NCI-H2227 treated with DMSO at 0.1 percent for 48 hours (cell line): ENCODE data around the gene WNT1.

Experiments
- DNase-seq: peaks from one replicate; lab custom pipeline; 2025; lab: John Stamatoyannopoulos, UW

Gene WNT1

GRCh38 chr12:48980953-48981756 lies 3.0 kb downstream of the WNT1 start:
- DNase-seq = no peak

DNA sequence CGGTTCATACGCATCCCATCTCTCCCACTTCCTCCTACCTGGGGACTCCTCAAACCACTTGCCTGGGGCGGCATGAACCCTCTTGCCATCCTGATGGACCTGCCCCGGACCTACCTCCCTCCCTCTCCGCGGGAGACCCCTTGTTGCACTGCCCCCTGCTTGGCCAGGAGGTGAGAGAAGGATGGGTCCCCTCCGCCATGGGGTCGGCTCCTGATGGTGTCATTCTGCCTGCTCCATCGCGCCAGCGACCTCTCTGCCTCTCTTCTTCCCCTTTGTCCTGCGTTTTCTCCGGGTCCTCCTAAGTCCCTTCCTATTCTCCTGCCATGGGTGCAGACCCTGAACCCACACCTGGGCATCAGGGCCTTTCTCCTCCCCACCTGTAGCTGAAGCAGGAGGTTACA lies 3.6 kb downstream of the WNT1 start:
- DNase-seq = no peak

DNA sequence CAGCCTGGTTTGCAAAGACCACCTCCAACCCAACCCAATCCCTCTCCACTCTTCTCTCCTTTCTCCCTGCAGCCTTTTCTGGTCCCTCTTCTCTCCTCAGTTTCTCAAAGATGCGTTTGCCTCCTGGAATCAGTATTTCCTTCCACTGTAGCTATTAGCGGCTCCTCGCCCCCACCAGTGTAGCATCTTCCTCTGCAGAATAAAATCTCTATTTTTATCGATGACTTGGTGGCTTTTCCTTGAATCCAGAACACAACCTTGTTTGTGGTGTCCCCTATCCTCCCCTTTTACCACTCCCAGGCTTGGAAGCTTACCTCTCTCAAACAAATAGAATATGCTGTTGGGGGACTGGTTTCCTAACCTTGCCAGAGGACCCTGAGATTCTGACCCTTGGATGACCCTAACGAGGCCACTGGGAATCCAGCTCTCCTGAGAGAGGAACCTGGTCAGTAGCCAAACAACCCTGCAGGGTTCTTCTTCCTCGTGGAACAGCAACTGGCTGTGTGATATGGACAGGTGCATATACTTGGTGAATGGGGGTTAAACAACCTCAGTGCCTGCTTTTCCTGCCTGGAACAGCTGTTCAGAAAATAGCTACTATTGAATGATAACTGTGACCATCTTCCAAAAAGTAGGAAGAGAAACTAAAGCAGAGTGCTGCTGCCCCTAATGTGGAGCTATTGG lies 4.4 kb downstream of the WNT1 start:
- DNase-seq = no peak

DNA sequence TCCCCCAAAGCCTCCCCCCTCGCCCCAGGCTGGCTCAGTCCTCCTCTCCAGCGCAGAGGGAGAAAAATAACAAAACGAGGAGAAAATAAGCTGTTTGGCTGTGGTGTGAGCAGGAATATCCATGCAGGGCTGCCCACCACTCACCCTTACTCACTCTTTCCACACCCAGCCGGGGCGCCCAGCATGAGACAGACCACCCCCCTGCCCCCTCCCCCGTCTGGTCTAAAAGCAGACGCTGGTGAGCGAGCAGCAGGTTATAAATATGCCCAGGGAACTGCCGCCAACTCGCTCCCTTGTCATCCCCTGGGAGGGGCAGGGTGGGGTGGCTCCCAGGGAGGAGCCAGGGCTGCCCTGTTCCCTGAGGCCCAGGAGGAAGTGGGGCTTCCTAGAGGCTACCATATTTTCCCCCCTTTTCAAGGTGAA lies 7.4 kb downstream of the WNT1 start:
- DNase-seq = no peak

DNA sequence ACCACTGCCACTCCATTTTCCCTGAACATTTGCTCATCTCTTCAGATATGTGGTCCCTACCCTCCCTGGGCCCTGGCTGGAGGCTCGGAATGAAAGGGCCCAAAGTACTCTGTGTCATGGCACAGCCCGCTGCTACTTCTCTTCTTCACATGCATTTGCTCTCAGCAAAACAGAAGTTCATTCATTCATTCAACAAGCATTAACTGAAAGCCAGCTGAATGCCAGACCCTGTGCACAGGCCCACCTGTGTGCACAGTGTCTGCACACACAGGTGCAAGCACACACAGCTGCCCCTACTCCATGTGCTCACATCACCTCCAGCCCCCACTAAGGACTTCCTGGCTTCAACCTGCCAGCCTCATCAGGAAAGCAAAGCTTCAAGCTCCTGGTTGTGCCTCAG lies 7.8 kb downstream of the WNT1 start:
- DNase-seq = no peak

GRCh38 chr12:48986720-48987291 lies 8.7 kb downstream of the WNT1 start:
- peak; percentile 18 for DNase-seq

GRCh38 chr12:48988030-48988649 lies 10.0 kb downstream of the WNT1 start:
- no peak for DNase-seq

DNA sequence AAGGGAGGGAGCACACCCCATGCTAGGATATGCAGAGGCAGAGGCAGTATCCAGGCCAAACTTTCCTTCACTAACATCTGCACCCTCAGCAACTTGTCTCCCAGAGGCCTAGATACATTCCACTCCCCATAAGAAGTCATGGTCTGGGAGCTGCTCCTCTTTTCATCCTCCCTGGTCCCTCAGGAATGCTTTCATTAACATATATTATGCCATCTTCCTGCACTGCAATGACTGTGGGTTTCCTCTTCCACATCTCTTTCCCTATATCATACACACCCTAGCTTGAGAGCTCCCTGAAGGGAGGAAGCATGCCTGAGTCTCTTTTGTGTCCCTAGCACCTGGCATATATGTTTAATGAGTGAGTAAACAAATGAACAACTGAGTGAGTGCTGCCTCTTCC lies 12.4 kb downstream of the WNT1 start:
- no peak for DNase-seq

GRCh38 chr12:48991247-48992050 lies 13.3 kb downstream of the WNT1 start:
- DNase-seq = no peak

GRCh38 chr12:48993787-48994186 lies 15.7 kb downstream of the WNT1 start:
- no peak for DNase-seq

GRCh38 chr12:48994224-48995085 lies 16.3 kb downstream of the WNT1 start:
- no peak for DNase-seq

DNA sequence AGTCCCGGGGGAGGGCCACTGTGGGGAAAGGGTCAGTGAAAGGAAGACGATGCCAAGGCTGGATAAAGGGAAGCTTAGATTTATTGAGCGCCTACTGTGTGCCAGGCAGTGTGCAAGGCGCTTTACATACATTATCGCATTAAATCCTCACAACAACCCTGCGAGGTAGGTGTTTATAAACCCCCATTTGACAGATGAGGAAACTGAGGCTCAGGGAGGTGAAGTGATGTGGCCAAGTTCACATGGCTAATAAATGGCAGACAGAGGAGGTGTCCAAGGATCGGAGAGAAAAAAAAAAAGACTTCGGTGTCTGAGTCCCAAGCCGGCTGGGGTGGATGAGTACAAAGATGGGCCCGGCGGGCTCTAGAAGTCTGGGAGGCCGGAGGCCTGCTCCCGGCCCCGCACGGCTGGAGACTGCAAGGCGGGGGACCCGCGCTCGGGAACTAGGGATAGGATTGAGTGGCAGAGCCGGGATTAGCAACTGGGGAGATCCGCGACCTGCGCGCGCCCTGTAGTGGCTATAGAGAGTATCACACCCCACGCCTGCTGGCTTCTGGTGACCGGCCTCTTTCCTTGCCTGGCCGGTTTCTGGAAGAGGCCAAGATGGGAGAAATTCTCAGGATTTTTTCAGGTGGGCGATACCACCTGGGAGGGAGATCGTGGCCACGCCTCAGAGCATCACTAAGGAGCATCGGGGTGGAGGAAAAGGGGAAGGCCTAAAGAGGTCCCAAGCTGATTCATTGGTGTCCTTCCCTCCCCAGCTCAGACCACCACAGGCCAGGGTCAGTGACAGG lies 17.2 kb downstream of the WNT1 start:
- peak; percentile 68 for DNase-seq

DNA sequence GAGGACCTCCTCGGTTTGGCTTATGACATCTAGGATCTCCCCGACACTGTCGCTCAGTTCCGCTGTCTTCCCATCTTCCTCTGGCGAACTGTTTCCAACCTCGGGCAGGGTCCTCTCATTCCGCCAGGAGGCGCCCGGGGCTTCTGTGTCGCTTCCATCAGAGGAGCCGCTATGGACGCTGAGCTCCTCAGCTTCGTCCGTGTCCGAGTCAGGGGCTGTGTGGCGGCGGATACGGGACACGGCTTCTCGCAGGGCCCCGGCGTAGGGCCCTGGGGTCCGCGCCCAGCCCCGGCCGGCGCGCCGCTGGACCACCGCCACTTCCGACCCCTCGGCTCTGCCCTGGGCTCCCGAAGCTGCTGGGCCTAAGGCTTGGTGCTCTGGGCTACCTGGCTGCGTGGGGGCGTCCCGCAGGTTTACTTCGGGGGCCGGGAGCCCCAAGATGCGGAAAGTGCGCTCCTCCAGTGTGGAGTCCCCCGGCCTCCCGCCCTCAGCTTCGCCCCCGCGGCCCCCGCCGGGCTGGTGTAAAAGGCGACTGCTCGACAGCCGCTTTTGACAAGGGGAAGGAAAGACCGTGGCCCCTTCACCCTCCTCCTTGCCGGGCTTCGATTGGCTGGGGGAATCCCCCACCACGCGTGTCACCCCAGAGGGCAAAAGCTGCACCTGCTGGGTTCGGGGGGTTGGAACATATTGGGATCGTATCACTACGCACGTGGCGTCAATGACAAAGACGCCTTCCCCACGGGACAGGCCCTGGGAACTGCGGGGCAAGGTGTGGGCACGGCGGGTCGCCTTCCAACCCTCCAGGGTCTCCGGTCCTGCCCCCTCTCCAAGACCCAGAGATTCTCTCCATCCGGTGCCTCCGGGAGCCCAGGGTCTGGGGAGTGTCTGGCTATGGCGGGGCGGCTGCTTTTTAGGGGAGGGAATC lies 18.9 kb downstream of the WNT1 start:
- no peak for DNase-seq

- DNase-seq = no peak
Observed at GRCh38 chr12:48997719-48998496, 19.8 kb downstream of the WNT1 start.

- no peak for DNase-seq
Observed at GRCh38 chr12:48998497-48999353, 20.6 kb downstream of the WNT1 start.

- peak; percentile 12 for DNase-seq
Observed at GRCh38 chr12:48999371-49000131, 21.4 kb downstream of the WNT1 start, which contains the start of gene DDN. TSS of gene DDN (minus strand) at chr12:48999375. CDS start at chr12:48999287, 88 bp downstream.
